ENCODE data around the gene CRTAC1.
"Not testable (repeated sequence)": the region's sequence is repeated elsewhere in the genome, so short reads cannot be mapped to it uniquely, and the experiment has no call there.

The CRTAC1 gene

GRCh38 chr10:97842656-97843280, 187.7 kb downstream of the CRTAC1 start:
- no peak for DNase-seq (ENCODE audit: low read depth)

- not testable (repeated sequence) for DNase-seq (ENCODE audit: low read depth)
Observed at GRCh38 chr10:97842114-97842513, 188.3 kb downstream of the CRTAC1 start.

GRCh38 chr10:97841166-97841565, 189.3 kb downstream of the CRTAC1 start:
- not testable (repeated sequence) for DNase-seq (ENCODE audit: low read depth)

GRCh38 chr10:97838091-97838490, 192.3 kb downstream of the CRTAC1 start:
- DNase-seq (ENCODE audit: low read depth) = no peak

GRCh38 chr10:97836446-97836845, 194.0 kb downstream of the CRTAC1 start:
- no peak for DNase-seq (ENCODE audit: low read depth)

- no peak for DNase-seq (ENCODE audit: low read depth)
Observed at GRCh38 chr10:97831259-97831658, 199.2 kb downstream of the CRTAC1 start.

GRCh38 chr10:97830064-97830463, 200.4 kb downstream of the CRTAC1 start:
- no peak for DNase-seq (ENCODE audit: low read depth)

GRCh38 chr10:97828721-97829120, 201.7 kb downstream of the CRTAC1 start:
- no peak for DNase-seq (ENCODE audit: low read depth)

- DNase-seq (ENCODE audit: low read depth) = no peak
Observed at GRCh38 chr10:97827702-97828291, 202.6 kb downstream of the CRTAC1 start.

- DNase-seq (ENCODE audit: low read depth) = no peak
Observed at GRCh38 chr10:97826892-97827291, 203.5 kb downstream of the CRTAC1 start.

GRCh38 chr10:97825020-97825760, 205.2 kb downstream of the CRTAC1 start:
- no peak for DNase-seq (ENCODE audit: low read depth)

GRCh38 chr10:97823734-97824133, 206.7 kb downstream of the CRTAC1 start:
- DNase-seq (ENCODE audit: low read depth) = no peak

GRCh38 chr10:97822261-97822687, 208.1 kb downstream of the CRTAC1 start:
- no peak for DNase-seq (ENCODE audit: low read depth)

GRCh38 chr10:97821308-97822038, 208.9 kb downstream of the CRTAC1 start:
- no peak for DNase-seq (ENCODE audit: low read depth)

GRCh38 chr10:97820096-97820704, 210.2 kb downstream of the CRTAC1 start:
- no peak for DNase-seq (ENCODE audit: low read depth)

- no peak for DNase-seq (ENCODE audit: low read depth)
Observed at GRCh38 chr10:97818572-97818971, 211.8 kb downstream of the CRTAC1 start.

GRCh38 chr10:97816609-97817008, 213.8 kb downstream of the CRTAC1 start:
- DNase-seq (ENCODE audit: low read depth) = no peak

Data from stromal cell of bone marrow (primary cell).